ENCODE data around the gene PIBF1.

DNA sequence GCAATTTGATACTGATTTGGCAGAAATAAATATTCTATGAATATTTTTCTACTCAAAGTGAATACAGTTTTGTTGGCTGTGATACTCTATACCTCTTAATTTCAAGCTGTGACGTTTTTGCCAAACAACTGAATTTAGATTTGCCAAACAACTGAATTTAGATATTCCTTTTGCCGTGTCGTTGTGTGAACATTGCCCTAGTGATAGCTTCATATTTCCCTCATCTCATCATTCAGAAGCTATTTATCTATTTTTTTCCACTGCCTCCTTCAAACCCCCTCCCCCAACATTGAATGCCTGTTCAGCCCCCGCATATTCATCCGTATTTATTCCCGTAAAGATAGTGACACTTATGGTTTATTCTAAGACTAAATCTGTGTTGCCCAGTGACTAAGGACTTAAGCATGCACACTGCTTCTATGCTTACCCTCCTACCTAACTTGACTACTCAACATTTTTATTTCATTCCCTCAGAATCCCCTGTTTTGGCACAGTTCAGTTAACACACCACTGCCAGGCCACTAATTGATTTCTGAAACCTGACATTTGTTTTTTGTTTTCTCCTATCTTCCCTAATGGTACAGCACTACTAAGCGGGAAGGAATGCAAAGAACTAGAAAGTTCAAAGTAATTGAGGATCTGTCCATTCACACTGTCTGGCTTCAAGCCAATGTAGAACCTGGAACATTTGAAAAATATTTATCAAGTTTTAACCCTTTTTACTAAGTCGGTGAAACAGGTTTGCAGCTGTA is 274.1 kb downstream of the PIBF1 start:
- TF ChIP-seq POLR2AphosphoS5 (IDR thresholded peaks at IDR 0.05; ENCODE audit: low read depth) = no peak
- TF ChIP-seq, protein P1, sequence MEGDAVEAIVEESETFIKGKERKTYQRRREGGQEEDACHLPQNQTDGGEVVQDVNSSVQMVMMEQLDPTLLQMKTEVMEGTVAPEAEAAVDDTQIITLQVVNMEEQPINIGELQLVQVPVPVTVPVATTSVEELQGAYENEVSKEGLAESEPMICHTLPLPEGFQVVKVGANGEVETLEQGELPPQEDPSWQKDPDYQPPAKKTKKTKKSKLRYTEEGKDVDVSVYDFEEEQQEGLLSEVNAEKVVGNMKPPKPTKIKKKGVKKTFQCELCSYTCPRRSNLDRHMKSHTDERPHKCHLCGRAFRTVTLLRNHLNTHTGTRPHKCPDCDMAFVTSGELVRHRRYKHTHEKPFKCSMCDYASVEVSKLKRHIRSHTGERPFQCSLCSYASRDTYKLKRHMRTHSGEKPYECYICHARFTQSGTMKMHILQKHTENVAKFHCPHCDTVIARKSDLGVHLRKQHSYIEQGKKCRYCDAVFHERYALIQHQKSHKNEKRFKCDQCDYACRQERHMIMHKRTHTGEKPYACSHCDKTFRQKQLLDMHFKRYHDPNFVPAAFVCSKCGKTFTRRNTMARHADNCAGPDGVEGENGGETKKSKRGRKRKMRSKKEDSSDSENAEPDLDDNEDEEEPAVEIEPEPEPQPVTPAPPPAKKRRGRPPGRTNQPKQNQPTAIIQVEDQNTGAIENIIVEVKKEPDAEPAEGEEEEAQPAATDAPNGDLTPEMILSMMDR (IDR thresholded peaks at IDR 0.05; ENCODE audit: insufficient read depth, low read length) = no peak

All from HL-60 (cell line).